GM21825 (cell line): ENCODE results near the gene ABCG8.
"Not testable (repeated sequence)": the region's sequence is repeated elsewhere in the genome, so short reads cannot be mapped to it uniquely, and the experiment has no call there.

Experiments used
- ATAC-seq: cut with Tn5 transposase; IDR thresholded peaks from one replicate; pipeline ENCODE4 v1.9.1; 2021; ENCODE audit warnings: mild to moderate bottlenecking, moderate library complexity; ENCODE audit not compliant: unreplicated experiment

ABCG8 gene

GRCh38 chr2:43906448-43907109 lies 67.8 kb downstream of the ABCG8 start:
- ATAC-seq = no peak

GRCh38 chr2:43911136-43911790 lies 72.5 kb downstream of the ABCG8 start:
- not testable (repeated sequence) for ATAC-seq

GRCh38 chr2:43924463-43924862 lies 85.7 kb downstream of the ABCG8 start:
- no peak for ATAC-seq

- no peak for ATAC-seq
Observed at GRCh38 chr2:43925431-43925830, 86.7 kb downstream of the ABCG8 start.

GRCh38 chr2:43927442-43927841 lies 88.7 kb downstream of the ABCG8 start:
- ATAC-seq = no peak

GRCh38 chr2:43931293-43931692 lies 92.5 kb downstream of the ABCG8 start:
- ATAC-seq = no peak
